Measurements from ENCODE around the gene ZSCAN21.

Gene ZSCAN21

GRCh38 chr7:100035876-100036275 lies 13.7 kb upstream of the ZSCAN21 start:
- no peak for DNase-seq (ENCODE audit: extremely low spot score)
- no peak for TF ChIP-seq ARNT (IDR thresholded peaks at IDR 0.05)
- TF ChIP-seq NFRKB (IDR thresholded peaks at IDR 0.05) = no peak
- no peak for TF ChIP-seq ELF4 (IDR thresholded peaks at IDR 0.05)
- TF ChIP-seq SUZ12 (IDR thresholded peaks at IDR 0.05) = no peak
- TF ChIP-seq FOXK2 (IDR thresholded peaks at IDR 0.05) = no peak
- no peak for TF ChIP-seq HDGF (IDR thresholded peaks at IDR 0.05; ENCODE audit: borderline replicate concordance)
- TF ChIP-seq FOXA1 (IDR thresholded peaks at IDR 0.05) = no peak
- TF ChIP-seq SP1 (IDR thresholded peaks at IDR 0.05) = no peak
- no peak for TF ChIP-seq TARDBP (IDR thresholded peaks at IDR 0.05)
- no peak for TF ChIP-seq ZNF384 (IDR thresholded peaks at IDR 0.05)
- no peak for TF ChIP-seq CTBP1 (IDR thresholded peaks at IDR 0.05; ENCODE audit: borderline replicate concordance)
- TF ChIP-seq, protein P1, sequence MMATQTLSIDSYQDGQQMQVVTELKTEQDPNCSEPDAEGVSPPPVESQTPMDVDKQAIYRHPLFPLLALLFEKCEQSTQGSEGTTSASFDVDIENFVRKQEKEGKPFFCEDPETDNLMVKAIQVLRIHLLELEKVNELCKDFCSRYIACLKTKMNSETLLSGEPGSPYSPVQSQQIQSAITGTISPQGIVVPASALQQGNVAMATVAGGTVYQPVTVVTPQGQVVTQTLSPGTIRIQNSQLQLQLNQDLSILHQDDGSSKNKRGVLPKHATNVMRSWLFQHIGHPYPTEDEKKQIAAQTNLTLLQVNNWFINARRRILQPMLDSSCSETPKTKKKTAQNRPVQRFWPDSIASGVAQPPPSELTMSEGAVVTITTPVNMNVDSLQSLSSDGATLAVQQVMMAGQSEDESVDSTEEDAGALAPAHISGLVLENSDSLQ (IDR thresholded peaks at IDR 0.05) = no peak
- no peak for TF ChIP-seq L3MBTL2 (conservative IDR thresholded peaks at IDR 0.05)
- TF ChIP-seq LEF1 (IDR thresholded peaks at IDR 0.05; ENCODE audit: borderline replicate concordance) = no peak
- no peak for TF ChIP-seq FOXM1 (IDR thresholded peaks at IDR 0.05; ENCODE audit: borderline replicate concordance)
- no peak for TF ChIP-seq BHLHE40 (IDR thresholded peaks at IDR 0.05; ENCODE audit: borderline replicate concordance)
- ChIA-PET CTCF (interaction anchor here (0.5 kb wide), 1 partner anchor 124 kb away, joined by 3 read pairs; no protein-coding TSS in a partner anchor), POLR2A (no interaction called here)

DNA sequence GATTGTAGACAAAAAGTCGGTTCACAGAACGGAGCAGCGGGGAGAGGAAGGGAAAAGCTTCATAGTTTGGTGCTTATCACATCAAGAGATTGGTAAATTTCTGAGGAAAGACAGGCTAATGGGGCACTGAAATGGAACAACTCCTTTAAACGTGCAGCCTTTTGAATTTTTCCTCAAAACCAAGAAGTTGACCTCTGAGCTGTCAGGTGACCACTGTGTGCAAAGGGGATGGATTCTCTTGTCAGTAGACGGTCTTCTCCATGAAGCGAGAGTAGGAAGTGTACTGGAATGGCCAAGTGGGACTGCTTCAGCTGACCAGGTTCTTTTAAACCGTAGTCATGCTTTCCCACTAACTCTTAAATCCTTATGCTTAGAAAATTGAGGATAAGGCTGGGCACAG lies 11.2 kb upstream of the ZSCAN21 start:
- POLR2A ChIA-PET = no interaction called here

DNA sequence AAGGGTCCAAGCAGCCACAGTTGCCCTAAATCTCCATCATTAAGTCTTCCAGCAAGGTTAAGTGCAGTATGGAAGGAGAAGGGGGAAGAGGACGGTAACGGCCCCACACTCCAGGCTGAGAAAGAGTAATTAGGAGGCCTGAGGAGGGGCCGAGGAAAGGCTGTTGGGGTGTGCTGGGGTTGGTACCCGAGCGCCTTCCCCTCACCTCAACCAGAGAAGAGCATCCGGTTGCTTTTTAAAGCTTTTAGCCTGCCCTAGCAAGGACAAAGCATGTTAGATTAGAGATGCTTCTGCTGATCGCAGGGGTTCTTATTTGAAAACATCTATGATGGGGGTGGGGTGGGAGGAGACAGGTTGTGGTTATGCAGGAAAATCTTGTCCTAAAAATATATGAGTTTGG lies 9.0 kb upstream of the ZSCAN21 start:
- ChIA-PET POLR2A (no interaction called here), CTCF (no interaction called here)
- TF ChIP-seq ELF4 (IDR thresholded peaks at IDR 0.05) (no peak), SP1 (IDR thresholded peaks at IDR 0.05) (no peak), TARDBP (IDR thresholded peaks at IDR 0.05) (no peak), CTBP1 (IDR thresholded peaks at IDR 0.05; ENCODE audit: borderline replicate concordance) (no peak), FOXA1 (IDR thresholded peaks at IDR 0.05) (no peak), L3MBTL2 (conservative IDR thresholded peaks at IDR 0.05) (no peak)
- no peak for DNase-seq (ENCODE audit: extremely low spot score)

More for the DNA sequence above, 11.2 kb upstream of the ZSCAN21 start:
- no peak for DNase-seq (ENCODE audit: extremely low spot score)
- CTCF ChIA-PET = no interaction called here
- TF ChIP-seq L3MBTL2 (conservative IDR thresholded peaks at IDR 0.05) (no peak), ELF4 (IDR thresholded peaks at IDR 0.05) (no peak), ARNT (IDR thresholded peaks at IDR 0.05) (no peak), NFRKB (IDR thresholded peaks at IDR 0.05) (no peak), SUZ12 (IDR thresholded peaks at IDR 0.05) (no peak), SP1 (IDR thresholded peaks at IDR 0.05) (no peak), FOXK2 (IDR thresholded peaks at IDR 0.05) (no peak), CTBP1 (IDR thresholded peaks at IDR 0.05; ENCODE audit: borderline replicate concordance) (no peak), FOXA1 (IDR thresholded peaks at IDR 0.05) (no peak), TARDBP (IDR thresholded peaks at IDR 0.05) (no peak), BHLHE40 (IDR thresholded peaks at IDR 0.05; ENCODE audit: borderline replicate concordance) (no peak)

- ChIA-PET POLR2A (no interaction called here), CTCF (no interaction called here)
- TF ChIP-seq FOXA1 (IDR thresholded peaks at IDR 0.05) = no peak
- no peak for TF ChIP-seq FOXK2 (IDR thresholded peaks at IDR 0.05)
- TF ChIP-seq HDGF (IDR thresholded peaks at IDR 0.05; ENCODE audit: borderline replicate concordance) = no peak
- TF ChIP-seq TARDBP (IDR thresholded peaks at IDR 0.05) = no peak
- TF ChIP-seq NFRKB (IDR thresholded peaks at IDR 0.05) = no peak
- no peak for TF ChIP-seq SUZ12 (IDR thresholded peaks at IDR 0.05)
- TF ChIP-seq BHLHE40 (IDR thresholded peaks at IDR 0.05; ENCODE audit: borderline replicate concordance) = no peak
- no peak for DNase-seq (ENCODE audit: extremely low spot score)
Measured at GRCh38 chr7:100044718-100045117, 4.9 kb upstream of the ZSCAN21 start.

- no peak for DNase-seq (ENCODE audit: extremely low spot score)
- TF ChIP-seq FOXK2 (IDR thresholded peaks at IDR 0.05) (no peak), SUZ12 (IDR thresholded peaks at IDR 0.05) (no peak), ZNF384 (IDR thresholded peaks at IDR 0.05) (no peak), HDGF (IDR thresholded peaks at IDR 0.05; ENCODE audit: borderline replicate concordance) (no peak), FOXM1 (IDR thresholded peaks at IDR 0.05; ENCODE audit: borderline replicate concordance) (no peak), SP1 (IDR thresholded peaks at IDR 0.05) (no peak), BHLHE40 (IDR thresholded peaks at IDR 0.05; ENCODE audit: borderline replicate concordance) (no peak), L3MBTL2 (conservative IDR thresholded peaks at IDR 0.05) (no peak), ARNT (IDR thresholded peaks at IDR 0.05) (no peak), TARDBP (IDR thresholded peaks at IDR 0.05) (no peak), ELF4 (IDR thresholded peaks at IDR 0.05) (no peak), CTBP1 (IDR thresholded peaks at IDR 0.05; ENCODE audit: borderline replicate concordance) (no peak), NFRKB (IDR thresholded peaks at IDR 0.05) (no peak), FOXA1 (IDR thresholded peaks at IDR 0.05) (no peak), LEF1 (IDR thresholded peaks at IDR 0.05; ENCODE audit: borderline replicate concordance) (no peak)
- TF ChIP-seq, protein P1 (IDR thresholded peaks at IDR 0.05) = no peak
- ChIA-PET CTCF (interaction anchor here (0.7 kb wide), 1 partner anchor 11 kb away, joined by 3 read pairs; no protein-coding TSS in a partner anchor), POLR2A (interaction anchor here (1.4 kb wide), 1 partner anchor 30 kb away, joined by 3 read pairs; no protein-coding TSS in a partner anchor)
Measured at GRCh38 chr7:100048680-100049079, 894 bp upstream of the ZSCAN21 start.

DNA sequence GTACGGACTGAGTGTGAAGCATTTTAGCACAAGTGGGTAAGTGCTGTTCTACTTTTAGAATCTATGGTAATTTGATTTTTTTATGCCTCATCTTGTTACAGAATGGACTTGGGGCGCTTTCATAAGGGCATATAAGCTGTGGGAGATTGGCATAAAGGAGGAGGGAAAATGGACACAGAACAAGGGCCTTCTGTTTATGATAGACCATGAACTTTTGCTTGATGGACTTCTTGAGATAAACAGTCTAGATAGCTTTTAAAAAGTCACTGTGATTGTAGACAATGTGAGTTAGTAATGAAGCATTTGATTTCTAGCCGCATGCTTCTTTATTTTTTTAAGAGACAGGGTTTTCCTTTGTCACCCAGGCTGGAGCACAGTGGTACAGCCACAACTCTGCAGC lies 2.0 kb downstream of the ZSCAN21 start:
- ChIA-PET CTCF (interaction anchor here (0.9 to 1.4 kb wide), 2 partner anchors 58 to 61 kb away, joined by 3 to 5 read pairs; no protein-coding TSS in a partner anchor), POLR2A (interaction anchor here (0.6 kb wide), 1 partner anchor 17 kb away, joined by 3 read pairs; no protein-coding TSS in a partner anchor)
- no peak for DNase-seq (ENCODE audit: extremely low spot score)
- no peak for TF ChIP-seq NFRKB (IDR thresholded peaks at IDR 0.05)
- no peak for TF ChIP-seq SP1 (IDR thresholded peaks at IDR 0.05)
- no peak for TF ChIP-seq FOXK2 (IDR thresholded peaks at IDR 0.05)
- TF ChIP-seq, protein P1 (IDR thresholded peaks at IDR 0.05) = no peak
- TF ChIP-seq BHLHE40 (IDR thresholded peaks at IDR 0.05; ENCODE audit: borderline replicate concordance) = no peak
- no peak for TF ChIP-seq LEF1 (IDR thresholded peaks at IDR 0.05; ENCODE audit: borderline replicate concordance)
- no peak for TF ChIP-seq HDGF (IDR thresholded peaks at IDR 0.05; ENCODE audit: borderline replicate concordance)
- no peak for TF ChIP-seq ZNF384 (IDR thresholded peaks at IDR 0.05)
- no peak for TF ChIP-seq ELF4 (IDR thresholded peaks at IDR 0.05)
- TF ChIP-seq TARDBP (IDR thresholded peaks at IDR 0.05) = no peak

Data from HEK293T (cell line).